DND-41 (cell line): ENCODE data around the gene FHOD3.

Source experiments
- ATAC-seq: fragments of 200-7000 bp; cut with Tn5 transposase; 3 replicates; pipeline ENCODE4 v1.9.1; 2021; ENCODE audit warnings: low read depth; ENCODE audit not compliant: insufficient read depth
- DNase-seq: peaks from one replicate; pipeline ENCODE4 v3.0.0-alpha.2; 2020
- H2AFZ ChIP-seq: 2 replicates; pipeline ENCODE4 v1.6.0; 2012; ENCODE audit warnings: low read depth, low read length
- H3K27ac ChIP-seq: 2 replicates; pipeline ENCODE4 v1.5.1; 2012; ENCODE audit warnings: low read length, inconsistent platforms
- H3K27me3 ChIP-seq: fragments of 200-600 bp; sonication (generic); 2 replicates; pipeline ENCODE4 v1.6.0; 2012; ENCODE audit warnings: low read length, mild to moderate bottlenecking, inconsistent platforms; ENCODE audit not compliant: insufficient read depth, poor library complexity
- H3K36me3 ChIP-seq: 2 replicates; pipeline ENCODE4 v1.5.1; 2012; ENCODE audit warnings: low read length, inconsistent platforms; ENCODE audit not compliant: insufficient read depth
- H3K4me1 ChIP-seq: 2 replicates; pipeline ENCODE4 v1.5.1; 2012; ENCODE audit warnings: mild to moderate bottlenecking, low read length; ENCODE audit not compliant: insufficient read depth
- H3K4me2 ChIP-seq: 2 replicates; pipeline ENCODE4 v1.6.0; 2012; ENCODE audit warnings: mild to moderate bottlenecking, moderate library complexity, low read length, inconsistent platforms; ENCODE audit not compliant: insufficient read depth
- H3K4me3 ChIP-seq, 2 experiments: fragments of 200-600 bp in 1 of 2; shearing (Covaris generic) in 1 of 2; 2 replicates each; pipeline ENCODE4 v1.5.1; 2012 to 2016; ENCODE audit warnings: inconsistent platforms in 2 of 2, low read length in 2 of 2, mild to moderate bottlenecking in 2 of 2, low read depth in 1 of 2, moderate library complexity in 1 of 2
- H3K79me2 ChIP-seq: 2 replicates; pipeline ENCODE4 v1.6.0; 2012; ENCODE audit warnings: low read length, inconsistent platforms; ENCODE audit not compliant: insufficient read depth
- H3K9ac ChIP-seq: 2 replicates; pipeline ENCODE4 v1.6.0; 2012; ENCODE audit warnings: low read depth, mild to moderate bottlenecking, inconsistent platforms, low read length, moderate library complexity
- H3K9me3 ChIP-seq: 2 replicates; pipeline ENCODE4 v1.5.1; 2012; ENCODE audit warnings: low read length, moderate library complexity, mild to moderate bottlenecking, inconsistent platforms; ENCODE audit not compliant: insufficient read depth, severe bottlenecking
- H4K20me1 ChIP-seq: 2 replicates; pipeline ENCODE4 v1.6.0; 2012; ENCODE audit warnings: low read length; ENCODE audit not compliant: insufficient read depth
- CTCF ChIP-seq: IDR thresholded peaks from 2 replicates; pipeline ENCODE4 v1.5.1; 2012; ENCODE audit warnings: borderline replicate concordance, low read length, moderate library complexity, mild to moderate bottlenecking; ENCODE audit not compliant: poor library complexity, severe bottlenecking; ENCODE audit errors: extremely low read depth
- EZH2 ChIP-seq: IDR thresholded peaks from 3 replicates; pipeline ENCODE4 v1.6.1; 2012; ENCODE audit warnings: borderline replicate concordance, low read depth, mild to moderate bottlenecking, moderate library complexity, low read length, inconsistent platforms; ENCODE audit not compliant: severe bottlenecking

Gene FHOD3

GRCh38 chr18:36724169-36724568 is 426.7 kb downstream of the FHOD3 start:
- Histone ChIP-seq H3K36me3 (no peaks in the 10 kb centered on the region), H3K4me2 (no peak overlapping the region), H3K27me3 (peaks cover 3% of the 10 kb centered on the region), H3K27ac (no peak overlapping the region), H3K9ac (no peak overlapping the region), H2AFZ (no peak overlapping the region), H3K9me3 (no peaks in the 10 kb centered on the region), H3K4me3 (no peak overlapping the region), H3K4me1 (no peaks in the 10 kb centered on the region), H3K79me2 (no peaks in the 10 kb centered on the region), H4K20me1 (no peaks in the 10 kb centered on the region)
- DNase-seq (no peak), ATAC-seq (no peak)
- TF ChIP-seq CTCF: no peak
- no peak for TF ChIP-seq EZH2

GRCh38 chr18:36724591-36725001 is 427.1 kb downstream of the FHOD3 start:
- Histone ChIP-seq H3K9me3 (no peaks in the 10 kb centered on the region), H3K4me2 (no peak overlapping the region), H3K27ac (no peak overlapping the region), H3K4me3 (no peak overlapping the region), H3K79me2 (no peaks in the 10 kb centered on the region), H4K20me1 (no peaks in the 10 kb centered on the region), H3K27me3 (peaks cover 3% of the 10 kb centered on the region), H3K4me1 (no peaks in the 10 kb centered on the region), H3K9ac (no peak overlapping the region), H2AFZ (no peak overlapping the region), H3K36me3 (no peaks in the 10 kb centered on the region)
- DNase-seq (no peak), ATAC-seq (no peak)
- no peak for TF ChIP-seq EZH2
- TF ChIP-seq CTCF: no peak

GRCh38 chr18:36728345-36728744 is 430.8 kb downstream of the FHOD3 start:
- Histone ChIP-seq H3K4me2 (no peak overlapping the region), H3K79me2 (no peaks in the 10 kb centered on the region), H2AFZ (no peak overlapping the region), H3K9me3 (peaks cover 2% of the 10 kb centered on the region), H3K4me3 (no peak overlapping the region), H3K27me3 (no peaks in the 10 kb centered on the region), H3K4me1 (no peaks in the 10 kb centered on the region), H3K36me3 (no peaks in the 10 kb centered on the region), H3K9ac (no peak overlapping the region), H3K27ac (no peak overlapping the region), H4K20me1 (no peaks in the 10 kb centered on the region)
- no peak for TF ChIP-seq CTCF
- TF ChIP-seq EZH2: no peak
- ATAC-seq (no peak), DNase-seq (no peak)

- H4K20me1 ChIP-seq: no peaks in the 10 kb centered on the region
- H3K79me2 ChIP-seq: no peaks in the 10 kb centered on the region
- no peak for DNase-seq
- no peak overlapping the region for H3K4me3 ChIP-seq
- H3K9ac ChIP-seq: no peak overlapping the region
- no peak overlapping the region for H2AFZ ChIP-seq
- H3K4me1 ChIP-seq: no peaks in the 10 kb centered on the region
- H3K9me3 ChIP-seq: peaks cover 2% of the 10 kb centered on the region
- H3K27me3 ChIP-seq: no peaks in the 10 kb centered on the region
- H3K36me3 ChIP-seq: no peaks in the 10 kb centered on the region
- no peak overlapping the region for H3K27ac ChIP-seq
- TF ChIP-seq EZH2 (no peak), CTCF (no peak)
- no peak overlapping the region for H3K4me2 ChIP-seq
- no peak for ATAC-seq
Observed at GRCh38 chr18:36729197-36729596, 431.7 kb downstream of the FHOD3 start.
